Ecto neural progenitor cell (in vitro differentiated cells): ENCODE measurements around the gene SAPCD1.
A peak's percentile ranks its signal among the peaks of the same experiment; 100 is the strongest.
"Not testable (repeated sequence)": the region's sequence is repeated elsewhere in the genome, so short reads cannot be mapped to it uniquely, and the experiment has no call there.

ENCODE experiments used
- DNase-seq: peaks from one replicate; pipeline ENCODE4 v3.0.0-alpha.2; 2018; ENCODE audit warnings: low spot score

SAPCD1 gene

GRCh38 chr6:31777667-31778050 lies 15.2 kb downstream of the SAPCD1 start:
- no peak for DNase-seq

GRCh38 chr6:31778193-31778592 lies 15.7 kb downstream of the SAPCD1 start:
- no peak for DNase-seq

GRCh38 chr6:31778999-31779885 lies 16.8 kb downstream of the SAPCD1 start:
- no peak for DNase-seq

- no peak for DNase-seq
Observed at GRCh38 chr6:31779908-31780307, 17.5 kb downstream of the SAPCD1 start.

- no peak for DNase-seq
Observed at GRCh38 chr6:31780507-31781243, 18.2 kb downstream of the SAPCD1 start.

- DNase-seq: no peak
Observed at GRCh38 chr6:31781244-31782125, 19.0 kb downstream of the SAPCD1 start.

- no peak for DNase-seq
Observed at GRCh38 chr6:31782126-31782855, 19.8 kb downstream of the SAPCD1 start.

- no peak for DNase-seq
Observed at GRCh38 chr6:31784098-31784925, 21.9 kb downstream of the SAPCD1 start.

- DNase-seq: no peak
Observed at GRCh38 chr6:31785475-31785874, 23.0 kb downstream of the SAPCD1 start.

- peak; percentile 68 for DNase-seq
Observed at GRCh38 chr6:31791324-31792089, 29.1 kb downstream of the SAPCD1 start.

- DNase-seq: no peak
Observed at GRCh38 chr6:31792090-31792374, 29.6 kb downstream of the SAPCD1 start.

GRCh38 chr6:31792761-31793171 lies 30.3 kb downstream of the SAPCD1 start:
- no peak for DNase-seq

GRCh38 chr6:31793927-31794245 lies 31.4 kb downstream of the SAPCD1 start:
- DNase-seq: not testable (repeated sequence)

GRCh38 chr6:31794294-31794865 lies 31.9 kb downstream of the SAPCD1 start:
- DNase-seq: no peak

- DNase-seq: no peak
Observed at GRCh38 chr6:31794866-31795615, 32.6 kb downstream of the SAPCD1 start.

GRCh38 chr6:31795616-31796298 lies 33.3 kb downstream of the SAPCD1 start, which contains the start of gene VARS1:
VARS1 (minus strand) TSS chr6:31795752; CDS start chr6:31795217, 535 bp downstream.
- peak; percentile 94 for DNase-seq

GRCh38 chr6:31796993-31797385 lies 34.5 kb downstream of the SAPCD1 start:
- no peak for DNase-seq

- DNase-seq: no peak
Observed at GRCh38 chr6:31797588-31797987, 35.1 kb downstream of the SAPCD1 start.
